Astrocyte (in vitro differentiated cells and primary cell): Measurements from ENCODE around the gene ACSL1. TPM values are rescaled to one million over a fixed set of nuclear protein-coding genes. Genes with fewer than 3 reads are reported as not detected.

Experiments used
- DNase-seq: peaks from one replicate; pipeline ENCODE4 v3.0.0-alpha.2; 2010; ENCODE audit warnings: low read depth
- FAIRE-seq: peaks from 2 replicates; lab custom pipeline; 2011; peaks lifted over from hg19 to GRCh38; lab: Jason Lieb, UNC
- H2AFZ ChIP-seq: 2 replicates; pipeline ENCODE4 v1.6.0; 2012; ENCODE audit warnings: low read depth, low read length, inconsistent platforms
- H3K27ac ChIP-seq: 2 replicates; pipeline ENCODE4 v1.5.1; 2011; ENCODE audit warnings: low read depth, low read length, inconsistent platforms
- H3K27me3 ChIP-seq: 2 replicates; pipeline ENCODE4 v1.6.0; 2011; ENCODE audit warnings: low read length, inconsistent platforms; ENCODE audit not compliant: insufficient read depth
- H3K36me3 ChIP-seq: 2 replicates; pipeline ENCODE4 v1.5.1; 2011; ENCODE audit warnings: low read length, inconsistent platforms; ENCODE audit not compliant: insufficient read depth
- H3K4me1 ChIP-seq: 2 replicates; pipeline ENCODE4 v1.5.1; 2011; ENCODE audit warnings: low read length, inconsistent platforms; ENCODE audit not compliant: insufficient read depth
- H3K4me2 ChIP-seq: 2 replicates; pipeline ENCODE4 v1.6.0; 2012; ENCODE audit warnings: low read length, inconsistent platforms
- H3K4me3 ChIP-seq: 2 replicates; pipeline ENCODE4 v1.5.1; 2011; ENCODE audit warnings: low read depth, mild to moderate bottlenecking, low read length, inconsistent platforms; ENCODE audit not compliant: insufficient read depth
- H3K79me2 ChIP-seq: 2 replicates; pipeline ENCODE4 v1.6.0; 2012; ENCODE audit warnings: mild to moderate bottlenecking, low read length, inconsistent platforms; ENCODE audit not compliant: insufficient read depth
- H3K9ac ChIP-seq: 2 replicates; pipeline ENCODE4 v1.6.0; 2012; ENCODE audit warnings: mild to moderate bottlenecking, low read length, inconsistent platforms
- H3K9me3 ChIP-seq: 2 replicates; pipeline ENCODE4 v1.5.1; 2012; ENCODE audit warnings: low read depth, mild to moderate bottlenecking, low read length, inconsistent platforms; ENCODE audit not compliant: insufficient read depth
- H4K20me1 ChIP-seq: 2 replicates; pipeline ENCODE4 v1.6.0; 2012; ENCODE audit warnings: low read length, inconsistent platforms; ENCODE audit not compliant: insufficient read depth
- H3K27ac Mint-ChIP-seq: one replicate; pipeline ENCODE4 v1.8.0; 2021; ENCODE audit warnings: mild to moderate bottlenecking, mixed read lengths; ENCODE audit not compliant: unreplicated experiment
- H3K27me3 Mint-ChIP-seq: one replicate; pipeline ENCODE4 v1.8.0; 2021; ENCODE audit warnings: low read depth, mixed read lengths; ENCODE audit not compliant: unreplicated experiment
- H3K36me3 Mint-ChIP-seq: one replicate; pipeline ENCODE4 v1.8.0; 2021; ENCODE audit warnings: low read depth, mixed read lengths; ENCODE audit not compliant: unreplicated experiment
- H3K4me1 Mint-ChIP-seq: one replicate; pipeline ENCODE4 v1.8.0; 2021; ENCODE audit warnings: low read depth, mixed read lengths; ENCODE audit not compliant: unreplicated experiment
- H3K4me3 Mint-ChIP-seq: one replicate; pipeline ENCODE4 v1.8.0; 2021; ENCODE audit warnings: mild to moderate bottlenecking, moderate library complexity, mixed read lengths; ENCODE audit not compliant: unreplicated experiment
- H3K9me3 Mint-ChIP-seq: one replicate; pipeline ENCODE4 v1.8.0; 2021; ENCODE audit warnings: mild to moderate bottlenecking, mixed read lengths; ENCODE audit not compliant: unreplicated experiment
- CTCF ChIP-seq: IDR thresholded peaks from 2 replicates; pipeline ENCODE4 v1.5.1; 2011; ENCODE audit warnings: low read depth, mild to moderate bottlenecking, inconsistent platforms, low read length, moderate library complexity; ENCODE audit not compliant: insufficient read depth
- EZH2 ChIP-seq: IDR thresholded peaks from 2 replicates; pipeline ENCODE4 v1.6.1; 2012; ENCODE audit warnings: mild to moderate bottlenecking, low read length, inconsistent platforms; ENCODE audit not compliant: insufficient read depth
- total RNA-seq: library from RNA; stranded (reverse); gene quantifications from 2 replicates; pipeline ENCODE4 v1.2.1, GENCODE V29; 2021

ACSL1 gene
- total RNA-seq, 1 donor from 2014 or later = 7.0 TPM

DNA sequence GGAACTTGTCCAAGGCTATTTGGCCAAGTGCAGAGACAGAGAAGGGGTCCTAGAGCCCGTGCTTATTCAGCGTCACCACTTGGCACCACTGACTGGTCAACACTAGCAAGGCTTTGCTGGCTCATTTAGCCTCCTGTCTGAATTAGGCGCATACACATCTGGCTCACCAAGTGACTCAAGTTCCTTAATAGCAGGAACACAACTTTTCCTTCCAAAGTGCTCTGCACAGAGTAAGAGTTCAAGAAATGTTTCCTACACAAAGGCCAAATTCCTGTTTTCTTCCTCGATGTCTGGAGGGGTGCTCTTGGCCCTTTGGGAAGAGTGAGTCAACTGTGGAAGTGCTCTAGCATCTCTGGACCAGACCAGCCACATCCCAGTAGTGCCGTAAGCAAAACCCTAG, 65.1 kb downstream of the ACSL1 start:
- no peak for DNase-seq
- TF ChIP-seq EZH2 (no peak), CTCF (no peak)
- H3K4me1 ChIP-seq = no peaks in the 10 kb centered on the region
- H3K4me3 ChIP-seq = no peak overlapping the region
- FAIRE-seq = no peak
- H3K9me3 ChIP-seq = no peaks in the 10 kb centered on the region
- Mint-ChIP-seq H3K36me3 (peaks cover 19% of the 10 kb centered on the region), H3K27ac (no peak overlapping the region), H3K4me1 (peaks cover 13% of the 10 kb centered on the region), H3K9me3 (no peaks in the 10 kb centered on the region), H3K27me3 (peaks cover 33% of the 10 kb centered on the region), H3K4me3 (no peak overlapping the region)
- H3K27me3 ChIP-seq = no peaks in the 10 kb centered on the region
- H3K27ac ChIP-seq = no peak overlapping the region
- no peaks in the 10 kb centered on the region for H3K79me2 ChIP-seq
- no peak overlapping the region for H3K9ac ChIP-seq
- H3K4me2 ChIP-seq = no peak overlapping the region
- no peaks in the 10 kb centered on the region for H4K20me1 ChIP-seq
- H3K36me3 ChIP-seq = no peaks in the 10 kb centered on the region
- H2AFZ ChIP-seq = no peak overlapping the region

DNA sequence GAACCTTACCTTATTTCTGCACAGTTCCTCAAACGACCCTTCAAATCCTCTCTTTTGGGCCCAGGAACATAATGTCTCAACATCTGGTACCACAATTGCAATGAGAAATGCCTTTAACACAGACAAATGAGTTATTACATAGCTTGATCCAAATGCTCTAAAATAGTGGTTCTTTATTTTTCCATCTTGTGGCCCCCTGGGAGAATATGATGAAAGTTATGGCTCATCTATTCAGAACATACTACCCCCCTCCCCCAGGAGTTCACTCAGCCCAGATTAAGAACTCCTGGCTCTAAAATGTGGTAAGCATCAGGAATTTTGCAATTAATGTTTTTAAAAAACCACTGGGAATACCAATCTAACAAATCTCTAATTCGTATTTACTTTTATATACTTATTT, 68.0 kb downstream of the ACSL1 start:
- Histone ChIP-seq H3K27ac (no peak overlapping the region), H3K4me2 (no peak overlapping the region), H4K20me1 (no peaks in the 10 kb centered on the region), H3K4me3 (no peak overlapping the region), H3K36me3 (no peaks in the 10 kb centered on the region), H3K27me3 (no peaks in the 10 kb centered on the region), H3K9me3 (no peaks in the 10 kb centered on the region), H3K9ac (no peak overlapping the region), H3K79me2 (no peaks in the 10 kb centered on the region), H3K4me1 (peaks cover 5% of the 10 kb centered on the region), H2AFZ (no peak overlapping the region)
- Mint-ChIP-seq H3K4me3 (no peak overlapping the region), H3K27ac (no peak overlapping the region), H3K9me3 (no peaks in the 10 kb centered on the region), H3K27me3 (peaks cover 17% of the 10 kb centered on the region), H3K4me1 (peaks cover 14% of the 10 kb centered on the region), H3K36me3 (peaks cover 10% of the 10 kb centered on the region)
- DNase-seq = no peak
- no peak for TF ChIP-seq CTCF
- no peak for TF ChIP-seq EZH2
- FAIRE-seq = no peak

GRCh38 chr4:184756399-184756798, 69.4 kb downstream of the ACSL1 start:
- FAIRE-seq (no peak), DNase-seq (peak; percentile 42)
- TF ChIP-seq CTCF = no peak
- TF ChIP-seq EZH2 = no peak
- no peak overlapping the region for H3K4me2 ChIP-seq
- no peaks in the 10 kb centered on the region for H3K27me3 ChIP-seq
- no peak overlapping the region for H3K9ac ChIP-seq
- no peak overlapping the region for H3K4me3 Mint-ChIP-seq
- H3K9me3 Mint-ChIP-seq = no peaks in the 10 kb centered on the region
- H3K79me2 ChIP-seq = no peaks in the 10 kb centered on the region
- H2AFZ ChIP-seq = no peak overlapping the region
- peaks cover 5% of the 10 kb centered on the region for H3K4me1 ChIP-seq
- no peak overlapping the region for H3K4me3 ChIP-seq
- no peaks in the 10 kb centered on the region for H4K20me1 ChIP-seq
- peaks cover 6% of the 10 kb centered on the region for H3K36me3 Mint-ChIP-seq
- no peak overlapping the region for H3K27ac Mint-ChIP-seq
- no peak overlapping the region for H3K27ac ChIP-seq
- H3K36me3 ChIP-seq = no peaks in the 10 kb centered on the region
- H3K9me3 ChIP-seq = no peaks in the 10 kb centered on the region
- peaks cover 16% of the 10 kb centered on the region for H3K4me1 Mint-ChIP-seq
- peaks cover 10% of the 10 kb centered on the region for H3K27me3 Mint-ChIP-seq
